OCI-LY1 (cell line): ENCODE data around the gene ZDHHC1.

ENCODE experiments used
- CTCF ChIP-seq: fragments of 200-600 bp; sonication (generic), shearing (Covaris generic); IDR thresholded peaks from 2 replicates; pipeline ENCODE4 v1.5.1; 2017; ENCODE audit warnings: mild to moderate bottlenecking, antibody characterized with exemption, low read length, moderate library complexity, mixed read lengths
- EZH2 ChIP-seq: fragments of 200-600 bp; sonication (generic), shearing (Covaris generic); IDR thresholded peaks from 2 replicates; pipeline ENCODE4 v1.8.0; 2017; ENCODE audit warnings: borderline replicate concordance, mixed run types, mild to moderate bottlenecking, antibody characterized with exemption, low read length, moderate library complexity, mixed read lengths

- TF ChIP-seq CTCF (no peak), EZH2 (no peak)
Measured at GRCh38 chr16:67429053-67429798, 12.9 kb upstream of the ZDHHC1 start.
